ENCODE measurements around the gene R3HCC1L.
A peak's percentile ranks its signal among the peaks of the same experiment; 100 is the strongest.

The R3HCC1L gene

GRCh38 chr10:98134431-98135221 lies at the start of gene R3HCC1L:
Gene R3HCC1L, plus strand, starts transcription at chr10:98134657. Its CDS starts 73,458 bp downstream, at chr10:98208115.
- peak; percentile 90 to 91 for DNase-seq (ENCODE audit: low read depth in 1 of 2, low spot score in 1 of 2)

GRCh38 chr10:98085238-98085637 lies 49.2 kb upstream of the R3HCC1L start:
- no peak for DNase-seq (ENCODE audit: low read depth in 1 of 2, low spot score in 1 of 2)

- DNase-seq (ENCODE audit: low read depth in 1 of 2, low spot score in 1 of 2) = no peak
These were observed 47.4 kb upstream of the R3HCC1L start for GRCh38 chr10:98086837-98087708.

- DNase-seq (ENCODE audit: low read depth in 1 of 2, low spot score in 1 of 2) = no peak
These were observed 46.1 kb upstream of the R3HCC1L start for GRCh38 chr10:98088186-98088971.

- no peak for DNase-seq (ENCODE audit: low read depth in 1 of 2, low spot score in 1 of 2)
These were observed 43.6 kb upstream of the R3HCC1L start for GRCh38 chr10:98090822-98091221.

GRCh38 chr10:98096316-98096715 lies 38.1 kb upstream of the R3HCC1L start:
- DNase-seq (ENCODE audit: low read depth in 1 of 2, low spot score in 1 of 2) = no peak

GRCh38 chr10:98096731-98097130 lies 37.7 kb upstream of the R3HCC1L start:
- no peak for DNase-seq (ENCODE audit: low read depth in 1 of 2, low spot score in 1 of 2)

- DNase-seq (ENCODE audit: low read depth in 1 of 2, low spot score in 1 of 2) = no peak
These were observed 37.3 kb upstream of the R3HCC1L start for GRCh38 chr10:98097175-98097574.

- no peak for DNase-seq (ENCODE audit: low read depth in 1 of 2, low spot score in 1 of 2)
These were observed 36.8 kb upstream of the R3HCC1L start for GRCh38 chr10:98097616-98098015.

- DNase-seq (ENCODE audit: low read depth in 1 of 2, low spot score in 1 of 2) = no peak
These were observed 36.2 kb upstream of the R3HCC1L start for GRCh38 chr10:98098247-98098646.

GRCh38 chr10:98100476-98100875 lies 34.0 kb upstream of the R3HCC1L start:
- DNase-seq (ENCODE audit: low read depth in 1 of 2, low spot score in 1 of 2) = no peak

- no peak for DNase-seq (ENCODE audit: low read depth in 1 of 2, low spot score in 1 of 2)
These were observed 33.1 kb upstream of the R3HCC1L start for GRCh38 chr10:98101366-98101765.

- DNase-seq (ENCODE audit: low read depth in 1 of 2, low spot score in 1 of 2) = no peak
These were observed 30.3 kb upstream of the R3HCC1L start for GRCh38 chr10:98104125-98104524.

- no peak for DNase-seq (ENCODE audit: low read depth in 1 of 2, low spot score in 1 of 2)
These were observed 27.9 kb upstream of the R3HCC1L start for GRCh38 chr10:98106531-98106930.

- DNase-seq (ENCODE audit: low read depth in 1 of 2, low spot score in 1 of 2) = no peak
These were observed 26.6 kb upstream of the R3HCC1L start for GRCh38 chr10:98107644-98108430.

GRCh38 chr10:98110356-98110755 lies 24.1 kb upstream of the R3HCC1L start:
- DNase-seq (ENCODE audit: low read depth in 1 of 2, low spot score in 1 of 2) = no peak

- no peak for DNase-seq (ENCODE audit: low read depth in 1 of 2, low spot score in 1 of 2)
These were observed 19.2 kb upstream of the R3HCC1L start for GRCh38 chr10:98115031-98115787.

- no peak for DNase-seq (ENCODE audit: low read depth in 1 of 2, low spot score in 1 of 2)
These were observed 14.6 kb upstream of the R3HCC1L start for GRCh38 chr10:98119891-98120290.

GRCh38 chr10:98125940-98126631 lies 8.4 kb upstream of the R3HCC1L start:
- no peak for DNase-seq (ENCODE audit: low read depth in 1 of 2, low spot score in 1 of 2)
